ENCODE results near the gene CLMN. TPM values are rescaled to one million over a fixed set of nuclear protein-coding genes. Genes with fewer than 3 reads are reported as not detected.

Gene CLMN
- polyA plus RNA-seq, 1 donor = 18.7 TPM

DNA sequence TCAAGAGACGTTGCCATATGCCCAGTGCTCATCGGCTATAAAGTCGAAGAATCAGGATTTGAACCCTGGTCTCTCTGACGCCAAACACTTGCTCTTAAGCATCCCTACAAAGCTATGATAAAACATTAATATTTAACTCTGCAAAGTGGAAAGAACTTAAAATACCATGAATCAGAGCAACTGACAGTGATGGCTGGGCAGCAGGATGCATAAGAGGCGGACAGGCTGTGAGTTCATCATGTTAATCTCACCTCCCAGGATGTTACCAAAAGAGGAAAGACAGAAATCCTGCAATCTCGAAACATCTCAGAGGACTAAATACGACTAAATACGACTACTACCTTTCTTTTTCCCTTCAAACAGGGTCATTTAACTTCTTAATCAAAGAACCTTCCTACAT, 168.1 kb downstream of the CLMN start:
- no peak overlapping the region for H3K27ac ChIP-seq (ENCODE audit: low read length)
- no peaks in the 10 kb centered on the region for H3K27me3 ChIP-seq (ENCODE audit: control insufficient read depth, insufficient read depth, low read length)
- no peak for DNase-seq
- 63% methylated on average over 2 of the region's 8 CpGs for WGBS (ENCODE audit: insufficient coverage, low lambda C conversion rate)
- H3K4me1 ChIP-seq (ENCODE audit: control insufficient read depth, insufficient read depth, low read length) = peaks cover 3% of the 10 kb centered on the region
- H3K4me3 ChIP-seq (ENCODE audit: low read length) = no peak overlapping the region
- peaks cover under 1% of the 10 kb centered on the region for H3K9me3 ChIP-seq (ENCODE audit: control insufficient read depth, low read depth, low read length)
- H3K36me3 ChIP-seq (ENCODE audit: control insufficient read depth, insufficient read depth, low read length) = no peaks in the 10 kb centered on the region

GRCh38 chr14:95150910-95151309, 168.8 kb downstream of the CLMN start:
- H3K4me3 ChIP-seq (ENCODE audit: low read length) = no peak overlapping the region
- H3K27me3 ChIP-seq (ENCODE audit: control insufficient read depth, insufficient read depth, low read length) = no peaks in the 10 kb centered on the region
- H3K27ac ChIP-seq (ENCODE audit: low read length) = no peak overlapping the region
- no peak for DNase-seq
- no peaks in the 10 kb centered on the region for H3K36me3 ChIP-seq (ENCODE audit: control insufficient read depth, insufficient read depth, low read length)
- peaks cover 3% of the 10 kb centered on the region for H3K4me1 ChIP-seq (ENCODE audit: control insufficient read depth, insufficient read depth, low read length)
- 80% methylated on average over 1 of the region's 2 CpGs for WGBS (ENCODE audit: insufficient coverage, low lambda C conversion rate)
- peaks cover 6% of the 10 kb centered on the region for H3K9me3 ChIP-seq (ENCODE audit: control insufficient read depth, low read depth, low read length)

DNA sequence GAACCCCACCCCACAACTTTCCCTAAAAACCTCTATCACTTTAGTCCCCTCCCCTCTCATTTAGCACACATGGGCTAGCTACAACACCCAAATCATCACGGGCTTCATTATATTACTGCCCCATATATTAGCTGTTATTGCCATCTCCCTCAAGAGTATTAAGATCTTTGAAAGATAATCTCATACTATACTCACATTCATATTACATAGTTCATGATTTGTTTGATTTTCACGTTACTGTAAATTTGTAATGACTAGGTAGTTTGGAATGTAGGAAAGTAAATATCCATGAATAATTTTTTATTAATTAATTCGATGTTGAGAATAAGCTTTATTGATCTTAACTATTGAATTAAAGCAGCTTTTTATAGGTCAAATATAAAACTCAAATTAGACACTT, 170.3 kb downstream of the CLMN start:
- no peak overlapping the region for H3K27ac ChIP-seq (ENCODE audit: low read length)
- no peaks in the 10 kb centered on the region for H3K4me1 ChIP-seq (ENCODE audit: control insufficient read depth, insufficient read depth, low read length)
- H3K27me3 ChIP-seq (ENCODE audit: control insufficient read depth, insufficient read depth, low read length) = no peaks in the 10 kb centered on the region
- WGBS (ENCODE audit: insufficient coverage, low lambda C conversion rate) = 79% methylated on average over 3 of the region's 3 CpGs
- peaks cover 20% of the 10 kb centered on the region for H3K9me3 ChIP-seq (ENCODE audit: control insufficient read depth, low read depth, low read length)
- no peak for DNase-seq
- H3K4me3 ChIP-seq (ENCODE audit: low read length) = no peak overlapping the region
- no peaks in the 10 kb centered on the region for H3K36me3 ChIP-seq (ENCODE audit: control insufficient read depth, insufficient read depth, low read length)

DNA sequence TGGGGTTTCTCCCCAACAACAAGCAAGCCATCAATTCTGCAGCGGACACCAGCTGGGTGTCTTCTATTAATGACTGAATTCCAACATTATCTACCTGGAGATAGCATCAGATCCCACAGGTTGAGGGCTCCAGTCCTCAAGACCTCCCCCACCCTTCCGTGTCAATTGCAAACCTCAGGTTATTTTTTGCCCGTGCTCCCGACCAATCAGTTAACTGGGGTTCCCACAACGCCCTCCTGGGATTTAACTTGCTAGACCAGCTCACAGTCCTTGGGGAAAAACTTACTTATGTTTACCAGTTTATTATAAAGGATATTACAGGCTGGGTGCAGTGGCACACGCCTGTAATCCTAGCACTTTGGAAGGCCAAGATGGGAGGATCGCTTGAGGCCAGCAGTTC, 172.1 kb downstream of the CLMN start:
- peaks cover 20% of the 10 kb centered on the region for H3K9me3 ChIP-seq (ENCODE audit: control insufficient read depth, low read depth, low read length)
- 100% methylated on average over 1 of the region's 7 CpGs for WGBS (ENCODE audit: insufficient coverage, low lambda C conversion rate)
- H3K27ac ChIP-seq (ENCODE audit: low read length) = no peak overlapping the region
- H3K27me3 ChIP-seq (ENCODE audit: control insufficient read depth, insufficient read depth, low read length) = no peaks in the 10 kb centered on the region
- no peaks in the 10 kb centered on the region for H3K4me1 ChIP-seq (ENCODE audit: control insufficient read depth, insufficient read depth, low read length)
- H3K4me3 ChIP-seq (ENCODE audit: low read length) = no peak overlapping the region
- DNase-seq = no peak
- no peaks in the 10 kb centered on the region for H3K36me3 ChIP-seq (ENCODE audit: control insufficient read depth, insufficient read depth, low read length)

- Histone ChIP-seq H3K36me3 (ENCODE audit: control insufficient read depth, insufficient read depth, low read length) (no peaks in the 10 kb centered on the region), H3K27ac (ENCODE audit: low read length) (no peak overlapping the region), H3K9me3 (ENCODE audit: control insufficient read depth, low read depth, low read length) (peaks cover 20% of the 10 kb centered on the region), H3K4me1 (ENCODE audit: control insufficient read depth, insufficient read depth, low read length) (no peaks in the 10 kb centered on the region), H3K27me3 (ENCODE audit: control insufficient read depth, insufficient read depth, low read length) (no peaks in the 10 kb centered on the region), H3K4me3 (ENCODE audit: low read length) (no peak overlapping the region)
- DNase-seq = no peak
- WGBS (ENCODE audit: insufficient coverage, low lambda C conversion rate) = 95% methylated on average over 3 of the region's 10 CpGs
Measured at GRCh38 chr14:95146079-95146771, 173.5 kb downstream of the CLMN start.

DNA sequence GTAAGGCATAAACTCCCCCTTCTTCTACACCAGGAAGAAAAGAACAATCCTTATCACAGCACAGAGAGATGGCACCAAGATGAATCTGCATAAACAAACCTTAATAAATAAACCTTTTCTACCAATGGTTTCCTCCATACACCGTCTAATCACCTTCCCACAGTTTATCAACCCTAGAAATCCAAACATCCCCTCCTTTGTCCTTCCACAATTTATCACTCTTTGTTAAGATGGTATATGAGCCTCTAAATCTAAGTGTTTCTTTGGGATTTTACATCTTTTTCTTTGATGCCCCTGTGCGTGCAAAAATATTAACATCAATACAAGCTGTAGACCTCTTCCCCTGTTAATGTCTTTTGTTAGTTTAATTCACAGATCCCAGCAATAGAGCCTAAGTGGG, 174.9 kb downstream of the CLMN start:
- H3K4me1 ChIP-seq (ENCODE audit: control insufficient read depth, insufficient read depth, low read length) = no peaks in the 10 kb centered on the region
- H3K27me3 ChIP-seq (ENCODE audit: control insufficient read depth, insufficient read depth, low read length) = no peaks in the 10 kb centered on the region
- no peaks in the 10 kb centered on the region for H3K36me3 ChIP-seq (ENCODE audit: control insufficient read depth, insufficient read depth, low read length)
- no peak overlapping the region for H3K27ac ChIP-seq (ENCODE audit: low read length)
- H3K4me3 ChIP-seq (ENCODE audit: low read length) = no peak overlapping the region
- no peak for DNase-seq
- peaks cover 20% of the 10 kb centered on the region for H3K9me3 ChIP-seq (ENCODE audit: control insufficient read depth, low read depth, low read length)
- WGBS (ENCODE audit: insufficient coverage, low lambda C conversion rate) = no CpG with 5 or more reads among the region's 2 CpGs

- H3K9me3 ChIP-seq (ENCODE audit: control insufficient read depth, low read depth, low read length) = peaks cover 20% of the 10 kb centered on the region
- no peaks in the 10 kb centered on the region for H3K36me3 ChIP-seq (ENCODE audit: control insufficient read depth, insufficient read depth, low read length)
- no peaks in the 10 kb centered on the region for H3K27me3 ChIP-seq (ENCODE audit: control insufficient read depth, insufficient read depth, low read length)
- no peak overlapping the region for H3K4me3 ChIP-seq (ENCODE audit: low read length)
- no peak for DNase-seq
- H3K27ac ChIP-seq (ENCODE audit: low read length) = no peak overlapping the region
- 83% methylated on average over 2 of the region's 4 CpGs for WGBS (ENCODE audit: insufficient coverage, low lambda C conversion rate)
- no peaks in the 10 kb centered on the region for H3K4me1 ChIP-seq (ENCODE audit: control insufficient read depth, insufficient read depth, low read length)
Measured at GRCh38 chr14:95143808-95144620, 175.7 kb downstream of the CLMN start.

GRCh38 chr14:95142208-95142607, 177.5 kb downstream of the CLMN start:
- H3K27ac ChIP-seq (ENCODE audit: low read length) = no peak overlapping the region
- no peaks in the 10 kb centered on the region for H3K36me3 ChIP-seq (ENCODE audit: control insufficient read depth, insufficient read depth, low read length)
- H3K9me3 ChIP-seq (ENCODE audit: control insufficient read depth, low read depth, low read length) = peaks cover 20% of the 10 kb centered on the region
- WGBS (ENCODE audit: insufficient coverage, low lambda C conversion rate) = 100% methylated on average over 2 of the region's 2 CpGs
- no peaks in the 10 kb centered on the region for H3K4me1 ChIP-seq (ENCODE audit: control insufficient read depth, insufficient read depth, low read length)
- H3K4me3 ChIP-seq (ENCODE audit: low read length) = no peak overlapping the region
- no peak for DNase-seq
- H3K27me3 ChIP-seq (ENCODE audit: control insufficient read depth, insufficient read depth, low read length) = no peaks in the 10 kb centered on the region

DNA sequence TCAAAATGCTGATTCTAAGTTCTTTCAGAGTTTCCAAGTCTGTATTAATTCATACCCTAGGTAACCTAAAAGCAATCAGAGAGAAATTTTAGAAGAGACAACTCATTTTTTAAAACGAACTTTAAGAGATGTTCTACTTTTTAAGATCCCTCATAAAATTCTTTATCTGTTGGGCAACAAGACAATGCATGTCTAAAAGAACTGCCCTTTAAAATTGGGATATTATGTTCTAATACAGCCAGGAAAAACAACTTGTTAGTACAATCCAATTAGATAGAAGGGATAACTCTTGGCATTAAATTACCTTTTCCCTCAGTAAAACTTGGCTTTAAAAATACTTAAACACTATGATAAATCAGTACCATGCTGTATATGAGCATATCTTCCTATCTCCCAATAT, 178.0 kb downstream of the CLMN start:
- Histone ChIP-seq H3K27ac (ENCODE audit: low read length) (no peak overlapping the region), H3K36me3 (ENCODE audit: control insufficient read depth, insufficient read depth, low read length) (no peaks in the 10 kb centered on the region), H3K4me3 (ENCODE audit: low read length) (no peak overlapping the region), H3K9me3 (ENCODE audit: control insufficient read depth, low read depth, low read length) (peaks cover 20% of the 10 kb centered on the region), H3K27me3 (ENCODE audit: control insufficient read depth, insufficient read depth, low read length) (no peaks in the 10 kb centered on the region), H3K4me1 (ENCODE audit: control insufficient read depth, insufficient read depth, low read length) (no peaks in the 10 kb centered on the region)
- WGBS (ENCODE audit: insufficient coverage, low lambda C conversion rate) = no CpG with 5 or more reads among the region's 1 CpG
- no peak for DNase-seq

GRCh38 chr14:95140060-95140858, 179.4 kb downstream of the CLMN start:
- Histone ChIP-seq H3K4me1 (ENCODE audit: control insufficient read depth, insufficient read depth, low read length) (no peaks in the 10 kb centered on the region), H3K27me3 (ENCODE audit: control insufficient read depth, insufficient read depth, low read length) (no peaks in the 10 kb centered on the region), H3K9me3 (ENCODE audit: control insufficient read depth, low read depth, low read length) (peaks cover 8% of the 10 kb centered on the region), H3K27ac (ENCODE audit: low read length) (no peak overlapping the region), H3K4me3 (ENCODE audit: low read length) (no peak overlapping the region), H3K36me3 (ENCODE audit: control insufficient read depth, insufficient read depth, low read length) (no peaks in the 10 kb centered on the region)
- WGBS (ENCODE audit: insufficient coverage, low lambda C conversion rate) = 90% methylated on average over 2 of the region's 5 CpGs
- no peak for DNase-seq

All from large intestine (tissue), 3 donors.